Stimulated activated CD8-positive, alpha-beta memory T cell treated with anti-CD3 and anti-CD28 coated beads, Interleukin-7, amount 100 ng/mL, for 1 hour (primary cell): Measurements from ENCODE around the gene KLHL36.

Experiments
- DNase-seq, 2 donors: peaks; one replicate each; pipeline ENCODE4 v3.0.0-alpha.2; 2020; ENCODE audit warnings: low read depth in 2 of 2

Gene KLHL36

GRCh38 chr16:84647828-84648594 is at the start of gene KLHL36:
KLHL36 (plus strand) TSS chr16:84648511; CDS start chr16:84650868, 2,357 bp downstream.
- DNase-seq = peak; percentile 49 to 54

DNA sequence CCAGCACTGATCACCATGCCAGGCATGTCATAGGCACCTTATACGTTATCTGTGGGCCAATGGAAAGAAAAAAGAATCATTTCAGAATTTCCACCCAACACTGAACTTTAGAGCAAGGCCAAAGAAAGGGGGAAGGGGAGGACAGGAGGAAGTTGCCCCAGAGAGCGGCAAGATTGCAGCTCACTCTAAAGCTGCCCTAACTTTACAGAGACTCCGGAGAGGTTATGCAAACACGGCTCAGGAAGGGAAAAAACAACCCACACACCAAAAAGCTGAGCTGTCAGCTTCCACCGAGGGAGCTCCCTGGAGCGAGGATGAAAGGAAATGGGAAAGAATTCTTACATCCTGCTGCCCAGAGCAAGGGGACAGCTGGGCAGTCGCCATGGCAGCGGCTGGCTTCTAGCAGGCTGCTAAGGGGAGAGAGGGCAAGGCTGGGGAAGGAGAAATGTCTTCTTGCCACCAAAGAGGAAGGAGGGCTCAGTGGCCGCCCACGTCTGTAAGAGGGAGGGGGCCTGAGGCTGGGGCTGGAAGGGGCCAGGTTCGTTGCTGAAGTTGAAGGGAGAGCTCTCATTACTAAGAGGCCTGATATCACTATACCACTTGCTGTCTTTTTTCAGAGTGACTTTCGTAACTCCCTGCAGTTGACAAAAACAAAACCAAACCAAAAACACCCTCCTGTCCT is 48.6 kb upstream of the KLHL36 start:
- no peak for DNase-seq

DNA sequence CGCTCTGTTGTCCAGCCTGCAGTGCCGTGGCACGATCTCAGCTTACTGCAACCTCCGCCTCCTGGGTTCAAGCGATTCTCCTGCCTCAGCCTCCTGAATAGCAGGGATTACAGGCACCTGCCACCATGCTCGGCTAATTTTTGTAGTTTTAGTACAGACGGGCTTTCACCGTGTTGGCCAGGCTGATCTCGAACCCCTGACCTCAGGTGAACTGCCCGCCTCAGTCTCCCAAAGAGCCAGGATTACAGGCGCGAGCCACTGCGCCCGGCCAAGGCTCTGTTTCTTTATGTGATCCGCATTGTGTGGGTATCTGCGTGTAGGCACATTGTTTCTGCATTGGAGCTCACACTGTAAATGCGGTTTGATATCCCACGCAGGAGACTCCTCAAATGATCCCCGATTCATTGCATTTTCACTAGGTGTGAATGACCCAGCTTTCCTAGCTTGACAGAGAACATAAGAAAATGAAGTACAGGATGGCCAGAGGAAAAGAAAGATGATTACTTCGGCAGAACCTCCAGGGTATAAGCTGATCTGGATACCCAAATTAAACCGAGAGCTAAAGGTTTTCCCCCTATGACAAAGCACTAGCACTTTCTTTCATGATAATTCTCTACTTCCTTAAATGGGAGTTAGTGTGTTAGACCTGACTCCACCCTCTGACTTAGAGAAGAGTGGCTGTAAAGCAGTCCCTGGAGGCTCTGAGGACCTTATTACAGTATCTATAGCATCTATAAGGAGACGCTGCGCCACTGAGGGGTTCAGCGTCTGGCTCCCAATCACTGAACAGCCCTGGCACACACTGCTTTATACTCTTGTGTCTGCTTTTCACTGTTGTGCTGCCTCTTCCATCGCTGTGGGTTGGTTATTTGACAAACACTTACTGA is 47.7 kb upstream of the KLHL36 start:
- no peak for DNase-seq

GRCh38 chr16:84603140-84603816 is 45.0 kb upstream of the KLHL36 start:
- DNase-seq = no peak

DNA sequence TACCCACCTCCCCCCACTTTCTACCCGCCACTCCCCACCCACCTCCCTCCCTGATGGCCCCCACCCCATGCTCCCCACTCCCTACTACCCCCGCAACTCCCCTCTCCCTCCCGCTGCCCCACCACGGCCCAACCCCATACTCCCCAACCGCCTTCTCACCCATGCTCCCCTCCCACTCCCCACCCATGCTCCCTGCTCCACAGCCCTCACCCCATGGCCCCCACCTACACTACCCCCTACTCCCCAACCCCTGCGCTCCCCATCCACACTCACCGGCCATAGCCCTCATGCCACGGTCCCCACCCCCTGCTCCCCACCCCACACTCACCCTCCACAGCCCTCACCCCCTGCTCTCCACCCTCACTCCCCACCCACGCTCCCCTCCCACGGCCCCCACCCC is 44.4 kb upstream of the KLHL36 start:
- no peak for DNase-seq

GRCh38 chr16:84604477-84605013 is 43.8 kb upstream of the KLHL36 start:
- no peak for DNase-seq

DNA sequence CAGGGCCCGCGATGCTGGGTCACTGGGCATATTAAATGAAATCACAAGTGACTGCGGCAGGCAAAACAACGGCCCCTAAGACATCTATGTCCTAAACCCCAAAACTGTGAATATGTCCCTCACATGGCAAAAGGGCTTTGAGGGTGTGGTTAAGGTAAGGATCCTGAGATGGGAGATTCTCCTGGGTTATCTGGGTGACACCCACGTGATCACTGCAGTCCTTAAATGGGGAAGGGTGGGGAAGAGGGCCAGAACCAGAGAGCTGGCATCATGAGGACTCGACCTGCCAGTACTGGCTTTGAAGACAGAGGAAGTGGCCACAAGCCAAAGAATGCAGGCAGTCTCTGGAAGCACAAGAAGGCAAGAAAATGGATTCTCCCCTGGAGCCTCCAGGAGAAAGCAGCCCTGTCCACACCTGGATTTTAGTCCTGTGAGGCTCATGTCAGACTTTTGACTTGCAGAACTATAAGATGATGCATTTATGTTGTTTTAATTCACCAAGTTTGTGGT is 42.9 kb upstream of the KLHL36 start:
- DNase-seq = no peak

GRCh38 chr16:84606081-84606875 is 42.0 kb upstream of the KLHL36 start:
- DNase-seq = no peak

- no peak for DNase-seq
These were observed 41.2 kb upstream of the KLHL36 start for GRCh38 chr16:84607061-84607460.

DNA sequence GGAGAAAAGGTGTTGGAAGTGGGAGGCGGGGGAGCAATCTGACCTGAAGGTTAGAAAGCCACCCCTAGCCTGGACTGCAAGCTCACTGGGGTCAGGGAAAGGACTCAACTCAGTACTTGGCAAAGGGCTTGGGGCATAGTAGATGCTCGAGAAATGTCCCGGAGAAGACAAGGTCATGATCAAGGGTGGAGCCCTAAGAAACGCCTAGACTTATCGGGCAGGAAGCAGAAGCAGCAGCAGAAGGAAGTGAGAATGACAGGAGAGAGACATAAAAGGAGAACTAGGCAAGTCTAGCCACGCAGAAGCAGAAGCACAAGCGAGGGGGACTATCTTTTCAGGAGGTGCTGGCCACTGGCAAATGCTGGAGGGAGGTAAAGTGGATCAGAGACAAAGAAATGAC is 40.6 kb upstream of the KLHL36 start:
- no peak for DNase-seq

DNA sequence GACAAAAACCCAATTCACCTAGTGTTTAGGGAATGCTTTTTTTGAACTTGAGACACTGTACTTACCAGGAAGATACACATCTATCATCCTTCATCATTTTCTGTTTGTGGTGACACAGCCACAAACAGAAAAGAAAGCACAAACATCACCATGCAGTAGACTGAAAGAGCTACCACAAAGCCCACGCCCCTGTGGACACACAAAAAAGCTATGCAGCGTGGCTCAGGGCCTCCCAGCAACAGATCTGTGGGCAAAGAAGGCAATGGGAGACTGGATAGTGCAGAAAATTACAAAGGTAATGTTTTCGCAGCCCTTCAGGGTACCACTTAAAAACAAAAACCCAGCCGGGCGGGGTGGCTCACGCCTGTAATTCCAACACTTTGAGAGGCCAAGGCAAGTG is 40.0 kb upstream of the KLHL36 start:
- DNase-seq = no peak

DNA sequence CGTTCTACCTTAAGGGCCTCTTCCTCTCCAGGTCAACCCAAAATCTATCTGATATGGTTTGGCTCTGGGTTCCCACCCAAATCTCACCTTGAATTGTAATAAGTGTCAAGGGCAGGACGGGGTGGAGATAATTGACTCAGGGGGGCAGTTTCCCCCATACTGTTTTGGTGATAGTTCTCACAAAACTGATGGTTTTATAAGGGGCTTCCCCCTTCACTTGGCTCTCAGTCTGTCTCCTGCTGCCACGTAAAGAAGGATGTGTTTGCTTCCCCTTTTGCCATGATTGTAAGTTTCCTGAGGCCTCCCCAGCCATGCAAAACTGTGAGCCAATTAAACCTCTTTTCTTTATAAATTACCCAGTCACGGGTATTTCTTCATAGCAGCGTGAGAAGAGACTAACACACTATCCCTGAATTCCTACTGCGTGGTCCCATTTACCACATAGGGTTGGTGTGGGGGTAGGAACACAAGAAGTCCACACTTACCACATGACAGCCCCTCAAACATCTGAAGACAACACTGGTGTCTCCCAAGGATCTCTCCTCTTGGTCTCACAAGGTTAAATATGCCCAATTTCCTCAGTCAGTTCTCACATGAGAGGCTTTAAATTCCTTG is 38.6 kb upstream of the KLHL36 start:
- DNase-seq = no peak

- no peak for DNase-seq
These were observed 37.9 kb upstream of the KLHL36 start for GRCh38 chr16:84610376-84610775.

DNA sequence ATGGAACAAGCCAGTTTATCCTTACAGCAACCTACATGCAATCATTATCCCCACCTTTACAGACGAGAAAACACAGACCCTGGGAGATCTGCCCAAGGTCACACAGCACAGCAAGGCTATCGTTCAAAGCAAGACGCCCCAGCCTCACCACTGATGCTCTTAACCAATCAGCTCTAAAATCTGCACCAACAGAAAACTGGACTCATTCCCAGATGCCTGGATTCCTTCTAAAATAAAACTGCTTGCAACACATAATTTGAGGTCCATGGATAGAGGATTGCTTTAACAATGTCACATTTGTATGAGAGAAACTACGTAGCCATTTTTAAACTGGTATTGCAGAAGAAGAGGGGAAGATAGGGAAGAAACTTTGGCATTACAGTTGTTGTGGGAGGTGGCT is 37.3 kb upstream of the KLHL36 start:
- no peak for DNase-seq

- DNase-seq = no peak
These were observed 35.6 kb upstream of the KLHL36 start for GRCh38 chr16:84612686-84613085.

- no peak for DNase-seq
These were observed 34.8 kb upstream of the KLHL36 start for GRCh38 chr16:84613408-84614072.

GRCh38 chr16:84614073-84614459 is 34.2 kb upstream of the KLHL36 start:
- no peak for DNase-seq

DNA sequence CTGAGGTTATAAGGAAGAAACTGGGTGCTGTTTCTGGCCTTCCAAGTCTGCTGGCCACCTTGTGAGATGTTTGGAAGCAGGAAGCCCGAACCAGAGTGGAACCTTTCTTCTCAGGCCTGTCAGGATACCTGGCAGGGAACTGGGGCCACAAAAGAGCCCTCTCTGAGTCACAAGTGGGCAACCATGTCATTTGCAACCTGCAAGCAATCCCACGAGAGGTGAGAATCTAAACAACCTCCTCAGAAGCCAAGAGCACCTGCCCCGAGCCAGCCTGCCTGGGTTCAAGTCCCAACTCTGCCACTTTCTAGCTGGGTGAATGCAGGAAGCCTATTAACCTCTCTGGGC is 33.7 kb upstream of the KLHL36 start:
- no peak for DNase-seq

GRCh38 chr16:84614968-84615813 is 33.1 kb upstream of the KLHL36 start:
- no peak for DNase-seq
